Measurements from ENCODE around the gene PARD6A. TPM values are rescaled to one million over a fixed set of nuclear protein-coding genes. Genes with fewer than 3 reads are reported as not detected.

Gene PARD6A
- total and polyA plus RNA-seq, 2 of the 4 experiments (the other 2 are of a cell fraction) = 0.36 to 0.55 TPM

Other genes with a start within 250 kb of the PARD6A start
- 1.7 and 2.0 TPM in 2 replicates for gene ZDHHC1, start 244.5 kb upstream of the PARD6A start, total RNA-seq (2012; rRNA removed)
- gene ZDHHC1, start 244.5 kb upstream of the PARD6A start, polyA plus RNA-seq (2012; rRNA removed) = 5.9 and 6.1 TPM in 2 replicates
- not detected in 2 replicates for gene HSD11B2, start 229.8 kb upstream of the PARD6A start, total RNA-seq (2012; rRNA removed)
- 0.26 and 0.27 TPM in 2 replicates for gene HSD11B2, start 229.8 kb upstream of the PARD6A start, polyA plus RNA-seq (2012; rRNA removed)
- 112 and 128 TPM in 2 replicates for gene ATP6V0D1, start 179.8 kb upstream of the PARD6A start, total RNA-seq (2012; rRNA removed)
- gene ATP6V0D1, start 179.8 kb upstream of the PARD6A start, polyA plus RNA-seq (2012; rRNA removed) = 123 and 124 TPM in 2 replicates
- gene AGRP, start 177.4 kb upstream of the PARD6A start, total RNA-seq (2012; rRNA removed) = not detected in 2 replicates
- not detected in 2 replicates for gene AGRP, start 177.4 kb upstream of the PARD6A start, polyA plus RNA-seq (2012; rRNA removed)
- 9.5 and 15.8 TPM in 2 replicates for gene RIPOR1, start 132.1 kb upstream of the PARD6A start, total RNA-seq (2012; rRNA removed)
- 33.0 and 41.3 TPM in 2 replicates for gene RIPOR1, start 132.1 kb upstream of the PARD6A start, polyA plus RNA-seq (2012; rRNA removed)
- 22.8 and 26.4 TPM in 2 replicates for gene CTCF, start 98.4 kb upstream of the PARD6A start, total RNA-seq (2012; rRNA removed)
- 16.1 and 16.7 TPM in 2 replicates for gene CTCF, start 98.4 kb upstream of the PARD6A start, polyA plus RNA-seq (2012; rRNA removed)
- 0.18 and 0.28 TPM in 2 replicates for gene CARMIL2, start 15.8 kb upstream of the PARD6A start, total RNA-seq (2012; rRNA removed)
- gene CARMIL2, start 15.8 kb upstream of the PARD6A start, polyA plus RNA-seq (2012; rRNA removed) = 0.77 and 0.97 TPM in 2 replicates
- gene ACD, start 700 bp upstream of the PARD6A start, total RNA-seq (2012; rRNA removed) = 12.8 and 15.6 TPM in 2 replicates
- 31.1 and 38.9 TPM in 2 replicates for gene ACD, start 700 bp upstream of the PARD6A start, polyA plus RNA-seq (2012; rRNA removed)
- 2.9 and 3.1 TPM in 2 replicates for gene ENKD1, start 5.8 kb downstream of the PARD6A start, total RNA-seq (2012; rRNA removed)
- gene ENKD1, start 5.8 kb downstream of the PARD6A start, polyA plus RNA-seq (2012; rRNA removed) = 6.3 and 7.8 TPM in 2 replicates
- 0.28 and 0.54 TPM in 2 replicates for gene C16orf86, start 5.9 kb downstream of the PARD6A start, total RNA-seq (2012; rRNA removed)
- 0.63 and 0.70 TPM in 2 replicates for gene C16orf86, start 5.9 kb downstream of the PARD6A start, polyA plus RNA-seq (2012; rRNA removed)
- gene GFOD2, start 58.4 kb downstream of the PARD6A start, total RNA-seq (2012; rRNA removed) = 15.8 and 18.1 TPM in 2 replicates
- 12.3 and 13.3 TPM in 2 replicates for gene GFOD2, start 58.4 kb downstream of the PARD6A start, polyA plus RNA-seq (2012; rRNA removed)
- gene RANBP10, start 145.6 kb downstream of the PARD6A start, total RNA-seq (2012; rRNA removed) = 2.2 and 2.7 TPM in 2 replicates
- gene RANBP10, start 145.6 kb downstream of the PARD6A start, polyA plus RNA-seq (2012; rRNA removed) = 12.1 and 13.0 TPM in 2 replicates
- 0.56 and 0.72 TPM in 2 replicates for gene TSNAXIP1, start 145.9 kb downstream of the PARD6A start, total RNA-seq (2012; rRNA removed)
- gene TSNAXIP1, start 145.9 kb downstream of the PARD6A start, polyA plus RNA-seq (2012; rRNA removed) = 1.4 and 1.6 TPM in 2 replicates
- 13.3 and 13.9 TPM in 2 replicates for gene THAP11, start 181.4 kb downstream of the PARD6A start, total RNA-seq (2012; rRNA removed)
- 14.5 and 16.7 TPM in 2 replicates for gene THAP11, start 181.4 kb downstream of the PARD6A start, polyA plus RNA-seq (2012; rRNA removed)
- gene NUTF2, start 186.0 kb downstream of the PARD6A start, total RNA-seq (2012; rRNA removed) = 42.7 and 55.0 TPM in 2 replicates
- gene NUTF2, start 186.0 kb downstream of the PARD6A start, polyA plus RNA-seq (2012; rRNA removed) = 361 and 399 TPM in 2 replicates
- gene CENPT, start 186.7 kb downstream of the PARD6A start, total RNA-seq (2012; rRNA removed) = 33.3 TPM in 2 replicates
- gene CENPT, start 186.7 kb downstream of the PARD6A start, polyA plus RNA-seq (2012; rRNA removed) = 83.1 and 86.4 TPM in 2 replicates
- 33.2 and 34.2 TPM in 2 replicates for gene EDC4, start 212.1 kb downstream of the PARD6A start, total RNA-seq (2012; rRNA removed)
- gene EDC4, start 212.1 kb downstream of the PARD6A start, polyA plus RNA-seq (2012; rRNA removed) = 64.0 and 66.1 TPM in 2 replicates
- not detected in 2 replicates for gene NRN1L, start 223.9 kb downstream of the PARD6A start, total RNA-seq (2012; rRNA removed)
- gene NRN1L, start 223.9 kb downstream of the PARD6A start, polyA plus RNA-seq (2012; rRNA removed) = 0.27 and 0.32 TPM in 2 replicates
- 10.3 and 11.5 TPM in 2 replicates for gene PSKH1, start 232.3 kb downstream of the PARD6A start, total RNA-seq (2012; rRNA removed)
- gene PSKH1, start 232.3 kb downstream of the PARD6A start, polyA plus RNA-seq (2012; rRNA removed) = 26.5 and 26.7 TPM in 2 replicates

Data from IMR-90 (cell line).